NB4 (cell line): ENCODE results near the gene RERE.

Source experiments
- DNase-seq: peaks from one replicate; pipeline ENCODE4 v3.0.0; 2010; ENCODE audit warnings: low read depth
- H3K4me3 ChIP-seq: one replicate; pipeline ENCODE4 v1.5.1; 2011; ENCODE audit warnings: mild to moderate bottlenecking, low read depth, low read length, moderate library complexity
- MYC ChIP-seq: IDR thresholded peaks from 2 replicates; pipeline ENCODE4 v1.6.1; 2011; ENCODE audit warnings: low read depth, low read length
- POLR2A ChIP-seq: IDR thresholded peaks from 2 replicates; pipeline ENCODE4 v1.6.1; 2011; ENCODE audit warnings: mild to moderate bottlenecking; ENCODE audit not compliant: insufficient read length; ENCODE audit errors: extremely low read depth
- TF ChIP-seq, protein P1 (sequence below): IDR thresholded peaks from one replicate; pipeline ENCODE4 v1.5.1; 2012; ENCODE audit warnings: low read depth, low read length
- TF ChIP-seq, protein P2 (sequence below): IDR thresholded peaks from 2 replicates; pipeline ENCODE4 v1.6.1; 2011; ENCODE audit warnings: low read depth, low read length

The RERE gene

GRCh38 chr1:8607906-8608305, 209.5 kb downstream of the RERE start:
- DNase-seq = no peak
- no peak overlapping the region for H3K4me3 ChIP-seq
- TF ChIP-seq, protein P1, sequence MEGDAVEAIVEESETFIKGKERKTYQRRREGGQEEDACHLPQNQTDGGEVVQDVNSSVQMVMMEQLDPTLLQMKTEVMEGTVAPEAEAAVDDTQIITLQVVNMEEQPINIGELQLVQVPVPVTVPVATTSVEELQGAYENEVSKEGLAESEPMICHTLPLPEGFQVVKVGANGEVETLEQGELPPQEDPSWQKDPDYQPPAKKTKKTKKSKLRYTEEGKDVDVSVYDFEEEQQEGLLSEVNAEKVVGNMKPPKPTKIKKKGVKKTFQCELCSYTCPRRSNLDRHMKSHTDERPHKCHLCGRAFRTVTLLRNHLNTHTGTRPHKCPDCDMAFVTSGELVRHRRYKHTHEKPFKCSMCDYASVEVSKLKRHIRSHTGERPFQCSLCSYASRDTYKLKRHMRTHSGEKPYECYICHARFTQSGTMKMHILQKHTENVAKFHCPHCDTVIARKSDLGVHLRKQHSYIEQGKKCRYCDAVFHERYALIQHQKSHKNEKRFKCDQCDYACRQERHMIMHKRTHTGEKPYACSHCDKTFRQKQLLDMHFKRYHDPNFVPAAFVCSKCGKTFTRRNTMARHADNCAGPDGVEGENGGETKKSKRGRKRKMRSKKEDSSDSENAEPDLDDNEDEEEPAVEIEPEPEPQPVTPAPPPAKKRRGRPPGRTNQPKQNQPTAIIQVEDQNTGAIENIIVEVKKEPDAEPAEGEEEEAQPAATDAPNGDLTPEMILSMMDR = no peak
- TF ChIP-seq MYC (no peak), POLR2A (no peak)
- TF ChIP-seq, protein P2, sequence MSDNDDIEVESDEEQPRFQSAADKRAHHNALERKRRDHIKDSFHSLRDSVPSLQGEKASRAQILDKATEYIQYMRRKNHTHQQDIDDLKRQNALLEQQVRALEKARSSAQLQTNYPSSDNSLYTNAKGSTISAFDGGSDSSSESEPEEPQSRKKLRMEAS = no peak

GRCh38 chr1:8604041-8604945, 213.1 kb downstream of the RERE start:
- DNase-seq = no peak
- H3K4me3 ChIP-seq = no peak overlapping the region
- TF ChIP-seq, protein P1 = no peak
- TF ChIP-seq, protein P2 = no peak
- no peak for TF ChIP-seq POLR2A
- TF ChIP-seq MYC = no peak

DNA sequence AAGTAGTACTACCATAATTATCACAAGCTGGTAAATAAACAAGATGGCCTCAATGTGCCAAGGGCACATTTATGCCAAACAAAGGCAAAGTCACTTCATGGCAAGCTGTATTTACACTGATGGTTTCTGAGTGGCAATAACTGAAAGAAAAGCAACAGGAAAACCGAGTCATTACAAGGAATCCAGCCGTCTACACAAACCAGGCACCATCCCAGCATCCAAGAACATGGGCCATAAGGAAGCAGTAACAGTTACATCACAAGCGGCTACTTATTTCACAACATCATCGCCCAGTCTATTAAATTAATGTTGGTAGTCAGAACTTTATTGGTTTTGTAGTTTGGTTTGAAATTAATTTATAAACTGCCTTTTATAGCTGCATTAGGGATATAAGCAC, 214.2 kb downstream of the RERE start:
- no peak for DNase-seq
- H3K4me3 ChIP-seq = no peak overlapping the region
- TF ChIP-seq, protein P1 = no peak
- TF ChIP-seq POLR2A (no peak), MYC (no peak)
- TF ChIP-seq, protein P2 = no peak

DNA sequence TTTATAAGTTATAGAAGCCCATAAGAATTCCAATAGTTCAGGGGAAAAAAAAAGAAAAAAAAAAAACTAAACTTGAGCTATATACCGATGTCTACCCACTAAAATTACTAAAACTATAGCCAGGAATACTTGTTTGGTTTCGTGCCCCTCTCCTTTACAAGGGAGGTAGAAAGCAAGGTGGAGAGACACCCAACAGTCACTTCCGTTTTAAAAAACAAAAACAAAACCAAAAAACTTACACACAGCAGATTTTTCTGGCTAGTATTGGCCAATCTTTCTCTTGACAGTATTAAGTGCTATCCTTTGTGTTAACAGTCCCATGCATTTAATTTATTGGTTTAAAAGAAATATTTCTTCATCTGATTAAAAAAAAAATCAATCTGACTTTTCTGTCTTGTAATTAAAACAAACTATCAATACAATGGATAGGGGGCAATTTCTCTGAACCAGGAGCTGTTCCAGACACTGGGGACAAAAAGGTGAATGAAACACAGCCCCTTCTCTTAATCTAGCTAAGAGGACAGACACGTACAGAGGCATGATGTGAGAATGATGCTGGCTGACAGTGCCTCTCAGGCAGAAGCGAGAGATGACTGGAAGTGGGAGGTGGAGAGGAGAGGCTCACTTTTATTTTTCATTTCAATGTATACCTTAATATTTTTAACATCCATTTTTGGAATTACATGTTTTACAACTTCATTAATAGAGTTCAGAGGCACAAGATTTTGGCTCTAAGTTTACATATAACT, 214.8 kb downstream of the RERE start:
- H3K4me3 ChIP-seq = no peak overlapping the region
- TF ChIP-seq POLR2A (no peak), MYC (no peak)
- TF ChIP-seq, protein P2 = no peak
- TF ChIP-seq, protein P1 = no peak
- DNase-seq = no peak

GRCh38 chr1:8600336-8600735, 217.1 kb downstream of the RERE start:
- TF ChIP-seq MYC (no peak), POLR2A (no peak)
- TF ChIP-seq, protein P2 = no peak
- TF ChIP-seq, protein P1 = no peak
- no peak for DNase-seq
- no peak overlapping the region for H3K4me3 ChIP-seq
